ENCODE measurements around the gene CCDC107. TPM values are rescaled to one million over a fixed set of nuclear protein-coding genes. Genes with fewer than 3 reads are reported as not detected.
A peak's percentile ranks its signal among the peaks of the same experiment; 100 is the strongest.

The CCDC107 gene
- total and polyA plus RNA-seq, 2 of the 13 experiments (the other 11 are each of a cell fraction or from before 2014, with no cell fraction given), result 7.1 to 15.2 TPM

DNA sequence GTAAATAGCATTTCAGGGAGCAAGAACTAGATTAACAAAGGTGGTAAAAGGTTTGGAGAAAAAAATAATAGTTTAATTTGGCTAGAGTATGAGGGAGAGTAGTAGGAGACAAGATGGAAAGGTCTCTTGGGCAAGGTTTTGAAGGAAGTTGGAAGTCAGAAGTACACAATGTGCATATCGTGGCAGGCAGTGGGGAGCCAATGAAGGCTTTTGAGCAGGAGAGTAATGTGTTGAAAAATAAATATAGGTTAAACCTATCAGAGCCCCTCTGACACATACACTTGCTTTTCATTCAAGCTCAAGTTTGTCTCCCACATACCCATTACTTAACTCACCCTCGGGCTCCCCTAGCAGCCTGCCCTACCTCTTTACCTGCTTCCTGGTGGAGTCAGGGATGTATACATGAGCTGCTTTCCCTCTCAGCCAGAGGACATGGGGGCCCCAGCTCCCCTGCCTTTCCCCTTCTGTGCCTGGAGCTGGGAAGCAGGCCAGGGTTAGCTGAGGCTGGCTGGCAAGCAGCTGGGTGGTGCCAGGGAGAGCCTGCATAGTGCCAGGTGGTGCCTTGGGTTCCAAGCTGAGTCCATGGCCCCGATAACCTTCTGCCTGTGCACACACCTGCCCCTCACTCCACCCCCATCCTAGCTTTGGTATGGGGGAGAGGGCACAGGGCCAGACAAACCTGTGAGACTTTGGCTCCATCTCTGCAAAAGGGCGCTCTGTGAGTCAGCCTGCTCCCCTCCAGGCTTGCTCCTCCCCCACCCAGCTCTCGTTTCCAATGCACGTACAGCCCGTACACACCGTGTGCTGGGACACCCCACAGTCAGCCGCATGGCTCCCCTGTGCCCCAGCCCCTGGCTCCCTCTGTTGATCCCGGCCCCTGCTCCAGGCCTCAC lies 15.3 kb downstream of the CCDC107 start, which contains the start of gene CA9 (continued):
- TF ChIP-seq, protein P1, sequence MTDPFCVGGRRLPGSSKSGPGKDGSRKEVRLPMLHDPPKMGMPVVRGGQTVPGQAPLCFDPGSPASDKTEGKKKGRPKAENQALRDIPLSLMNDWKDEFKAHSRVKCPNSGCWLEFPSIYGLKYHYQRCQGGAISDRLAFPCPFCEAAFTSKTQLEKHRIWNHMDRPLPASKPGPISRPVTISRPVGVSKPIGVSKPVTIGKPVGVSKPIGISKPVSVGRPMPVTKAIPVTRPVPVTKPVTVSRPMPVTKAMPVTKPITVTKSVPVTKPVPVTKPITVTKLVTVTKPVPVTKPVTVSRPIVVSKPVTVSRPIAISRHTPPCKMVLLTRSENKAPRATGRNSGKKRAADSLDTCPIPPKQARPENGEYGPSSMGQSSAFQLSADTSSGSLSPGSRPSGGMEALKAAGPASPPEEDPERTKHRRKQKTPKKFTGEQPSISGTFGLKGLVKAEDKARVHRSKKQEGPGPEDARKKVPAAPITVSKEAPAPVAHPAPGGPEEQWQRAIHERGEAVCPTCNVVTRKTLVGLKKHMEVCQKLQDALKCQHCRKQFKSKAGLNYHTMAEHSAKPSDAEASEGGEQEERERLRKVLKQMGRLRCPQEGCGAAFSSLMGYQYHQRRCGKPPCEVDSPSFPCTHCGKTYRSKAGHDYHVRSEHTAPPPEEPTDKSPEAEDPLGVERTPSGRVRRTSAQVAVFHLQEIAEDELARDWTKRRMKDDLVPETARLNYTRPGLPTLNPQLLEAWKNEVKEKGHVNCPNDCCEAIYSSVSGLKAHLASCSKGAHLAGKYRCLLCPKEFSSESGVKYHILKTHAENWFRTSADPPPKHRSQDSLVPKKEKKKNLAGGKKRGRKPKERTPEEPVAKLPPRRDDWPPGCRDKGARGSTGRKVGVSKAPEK (CRISPR knock-in tag; IDR thresholded peaks at IDR 0.05; ENCODE audit: borderline replicate concordance), result 0 out of 2 replicates have a peak, but pooled peaks have one; percentile 38
- TF ChIP-seq ZFP62 (CRISPR knock-in tag; IDR thresholded peaks at IDR 0.05) (no peak), NFIB (CRISPR knock-in tag; IDR thresholded peaks at IDR 0.05; ENCODE audit: borderline replicate concordance) (no peak), EEA1 (CRISPR knock-in tag; IDR thresholded peaks at IDR 0.05; ENCODE audit: borderline replicate concordance) (no peak), ZNF10 (CRISPR knock-in tag; IDR thresholded peaks at IDR 0.05; ENCODE audit: borderline replicate concordance, low read depth) (no peak), MEIS2 (CRISPR knock-in tag; IDR thresholded peaks at IDR 0.05) (no peak), MBD4 (IDR thresholded peaks at IDR 0.05; ENCODE audit: borderline replicate concordance, low read length) (no peak), ZNF782 (CRISPR knock-in tag; IDR thresholded peaks at IDR 0.05; ENCODE audit: borderline replicate concordance) (no peak), ZBTB25 (CRISPR knock-in tag; IDR thresholded peaks at IDR 0.05) (no peak), ZBTB8A (CRISPR knock-in tag; IDR thresholded peaks at IDR 0.05; ENCODE audit: borderline replicate concordance, low read depth) (no peak), IRX3 (CRISPR knock-in tag; IDR thresholded peaks at IDR 0.05; ENCODE audit: borderline replicate concordance, low read depth) (no peak), FOSL2 (CRISPR knock-in tag; IDR thresholded peaks at IDR 0.05) (peak; percentile 65; the same call in 1 of the 2 replicates), POGK (CRISPR knock-in tag; conservative IDR thresholded peaks at IDR 0.05) (no peak), DNMT1 (CRISPR knock-in tag; IDR thresholded peaks at IDR 0.05) (no peak), ZNF598 (CRISPR knock-in tag; IDR thresholded peaks at IDR 0.05; ENCODE audit: borderline replicate concordance) (no peak), SNAI1 (CRISPR knock-in tag; IDR thresholded peaks at IDR 0.05; ENCODE audit: borderline replicate concordance) (no peak)
- TF ChIP-seq, protein P2, sequence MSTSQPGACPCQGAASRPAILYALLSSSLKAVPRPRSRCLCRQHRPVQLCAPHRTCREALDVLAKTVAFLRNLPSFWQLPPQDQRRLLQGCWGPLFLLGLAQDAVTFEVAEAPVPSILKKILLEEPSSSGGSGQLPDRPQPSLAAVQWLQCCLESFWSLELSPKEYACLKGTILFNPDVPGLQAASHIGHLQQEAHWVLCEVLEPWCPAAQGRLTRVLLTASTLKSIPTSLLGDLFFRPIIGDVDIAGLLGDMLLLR (CRISPR knock-in tag; IDR thresholded peaks at IDR 0.05), result no peak
- TF ChIP-seq, protein P3, sequence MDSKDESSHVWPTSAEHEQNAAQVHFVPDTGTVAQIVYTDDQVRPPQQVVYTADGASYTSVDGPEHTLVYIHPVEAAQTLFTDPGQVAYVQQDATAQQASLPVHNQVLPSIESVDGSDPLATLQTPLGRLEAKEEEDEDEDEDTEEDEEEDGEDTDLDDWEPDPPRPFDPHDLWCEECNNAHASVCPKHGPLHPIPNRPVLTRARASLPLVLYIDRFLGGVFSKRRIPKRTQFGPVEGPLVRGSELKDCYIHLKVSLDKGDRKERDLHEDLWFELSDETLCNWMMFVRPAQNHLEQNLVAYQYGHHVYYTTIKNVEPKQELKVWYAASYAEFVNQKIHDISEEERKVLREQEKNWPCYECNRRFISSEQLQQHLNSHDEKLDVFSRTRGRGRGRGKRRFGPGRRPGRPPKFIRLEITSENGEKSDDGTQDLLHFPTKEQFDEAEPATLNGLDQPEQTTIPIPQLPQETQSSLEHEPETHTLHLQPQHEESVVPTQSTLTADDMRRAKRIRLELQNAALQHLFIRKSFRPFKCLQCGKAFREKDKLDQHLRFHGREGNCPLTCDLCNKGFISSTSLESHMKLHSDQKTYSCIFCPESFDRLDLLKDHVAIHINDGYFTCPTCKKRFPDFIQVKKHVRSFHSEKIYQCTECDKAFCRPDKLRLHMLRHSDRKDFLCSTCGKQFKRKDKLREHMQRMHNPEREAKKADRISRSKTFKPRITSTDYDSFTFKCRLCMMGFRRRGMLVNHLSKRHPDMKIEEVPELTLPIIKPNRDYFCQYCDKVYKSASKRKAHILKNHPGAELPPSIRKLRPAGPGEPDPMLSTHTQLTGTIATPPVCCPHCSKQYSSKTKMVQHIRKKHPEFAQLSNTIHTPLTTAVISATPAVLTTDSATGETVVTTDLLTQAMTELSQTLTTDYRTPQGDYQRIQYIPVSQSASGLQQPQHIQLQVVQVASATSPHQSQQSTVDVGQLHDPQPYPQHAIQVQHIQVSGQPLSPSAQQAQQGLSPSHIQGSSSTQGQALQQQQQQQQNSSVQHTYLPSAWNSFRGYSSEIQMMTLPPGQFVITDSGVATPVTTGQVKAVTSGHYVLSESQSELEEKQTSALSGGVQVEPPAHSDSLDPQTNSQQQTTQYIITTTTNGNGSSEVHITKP (CRISPR knock-in tag; IDR thresholded peaks at IDR 0.05; ENCODE audit: low read depth), result no peak
